SK-N-SH (cell line): ENCODE data around the gene WNT4. TPM values are rescaled to one million over a fixed set of nuclear protein-coding genes. Genes with fewer than 3 reads are reported as not detected.

ENCODE experiments used
- CTCF ChIA-PET: fragments of 300-600, 350-600 bp; formaldehyde crosslinking; extraction: SDS; loops from one replicate; lab custom pipeline; 2021; lab: Yijun Ruan, JAX
- POLR2A ChIA-PET: fragments of 350-600 bp; sonication (Branson Sonifier 250); formaldehyde crosslinking; extraction: SDS; loops from one replicate; lab custom pipeline; 2020; ENCODE audit warnings: antibody characterized with exemption, inconsistent platforms; lab: Yijun Ruan, JAX
- DNase-seq: peaks from one replicate; pipeline ENCODE4 v3.0.0; 2012
- H2AFZ ChIP-seq: fragments of 200-600 bp; sonication (generic); 2 replicates; pipeline ENCODE4 v1.8.1; 2016; ENCODE audit warnings: antibody characterized with exemption, mild to moderate bottlenecking, low read depth
- H3F3A ChIP-seq: fragments of 200-600 bp; sonication (generic); replicated peaks from 2 replicates; pipeline ENCODE3; 2016; ENCODE audit warnings: antibody characterized with exemption, mild to moderate bottlenecking; ENCODE audit not compliant: insufficient read depth
- H3K27ac ChIP-seq, 2 experiments: fragments of 200-500 bp in 1 of 2; fragments of 200-600 bp in 1 of 2; sonication (Bioruptor generic) in 1 of 2; sonication (generic), shearing (Covaris generic) in 1 of 2; 2 replicates each; pipeline versions ENCODE4 v1.5.1 to v1.6.1; 2014 to 2016; ENCODE audit warnings: low read depth in 2 of 2, inconsistent platforms in 1 of 2, low read length in 1 of 2, mild to moderate bottlenecking in 1 of 2, mixed read lengths in 1 of 2
- H3K27me3 ChIP-seq: fragments of 200-600 bp; sonication (generic), shearing (Covaris generic); 2 replicates; pipeline ENCODE4 v1.6.1; 2016; ENCODE audit warnings: mixed run types; ENCODE audit not compliant: insufficient read depth
- H3K36me3 ChIP-seq, 2 experiments: fragments of 200-500 bp in 1 of 2; fragments of 200-600 bp in 1 of 2; sonication (Bioruptor generic) in 1 of 2; sonication (generic) in 1 of 2; replicated peaks in 1 of 2; 2 replicates each; pipeline versions ENCODE3 to v1.5.1; 2014 to 2016; ENCODE audit warnings: low read length in 1 of 2, mild to moderate bottlenecking in 1 of 2; ENCODE audit not compliant: insufficient read depth in 2 of 2, control insufficient read depth in 1 of 2
- H3K4me1 ChIP-seq, 2 experiments: fragments of 200-500 bp in 1 of 2; fragments of 200-600 bp in 1 of 2; sonication (Bioruptor generic) in 1 of 2; sonication (generic), shearing (Covaris generic) in 1 of 2; 2 replicates each; pipeline versions ENCODE4 v1.5.1 to v1.6.1; 2014 to 2016; ENCODE audit warnings: low read depth in 1 of 2, low read length in 1 of 2, mixed run types in 1 of 2; ENCODE audit not compliant: insufficient read depth in 2 of 2, control insufficient read depth in 1 of 2
- H3K4me2 ChIP-seq: fragments of 200-600 bp; sonication (generic), shearing (Covaris generic); 2 replicates; pipeline ENCODE4 v1.6.1; 2017; ENCODE audit warnings: mixed run types
- H3K4me3 ChIP-seq, 2 experiments: fragments of 200-500 bp in 1 of 2; fragments of 200-600 bp in 1 of 2; sonication (Bioruptor generic) in 1 of 2; sonication (generic), shearing (Covaris generic) in 1 of 2; 2 replicates each; pipeline versions ENCODE4 v1.5.1 to v1.8.1; 2014 to 2016; ENCODE audit warnings: low read depth in 2 of 2, inconsistent platforms in 1 of 2, low read length in 1 of 2, mild to moderate bottlenecking in 1 of 2, mixed read lengths in 1 of 2, moderate library complexity in 1 of 2
- H3K79me2 ChIP-seq: fragments of 200-600 bp; sonication (generic); 2 replicates; pipeline ENCODE4 v1.8.1; 2017; ENCODE audit warnings: mild to moderate bottlenecking; ENCODE audit not compliant: insufficient read depth
- H3K9ac ChIP-seq: fragments of 200-600 bp; sonication (generic); 2 replicates; pipeline ENCODE4 v1.6.1; 2017; ENCODE audit warnings: mixed run types
- H3K9me2 ChIP-seq: fragments of 200-600 bp; sonication (generic); 2 replicates; pipeline ENCODE4 v1.6.1; 2017; ENCODE audit warnings: mixed run types
- H3K9me3 ChIP-seq: fragments of 200-600 bp; sonication (generic); 2 replicates; pipeline ENCODE4 v1.6.1; 2017; ENCODE audit warnings: mixed run types, mild to moderate bottlenecking, moderate library complexity
- H4K20me1 ChIP-seq: fragments of 200-600 bp; sonication (generic); 2 replicates; pipeline ENCODE4 v1.6.1; 2017; ENCODE audit warnings: mild to moderate bottlenecking, mixed run types; ENCODE audit not compliant: insufficient read depth
- CHD2 ChIP-seq: fragments of 150-350 bp; IDR thresholded peaks from 2 replicates; pipeline ENCODE4 v1.6.1; 2018; ENCODE audit warnings: low read length; ENCODE audit not compliant: partially characterized antibody
- ELF1 ChIP-seq: IDR thresholded peaks from 2 replicates; pipeline ENCODE4 v1.4.0; 2012
- EZH2phosphoT487 ChIP-seq: fragments of 200-600 bp; sonication (generic); IDR thresholded peaks from 2 replicates; pipeline ENCODE4 v1.6.1; 2017; ENCODE audit warnings: low read depth, mixed run types, mild to moderate bottlenecking, antibody characterized with exemption, moderate library complexity, borderline replicate concordance
- FOXM1 ChIP-seq: IDR thresholded peaks from 2 replicates; pipeline ENCODE4 v1.4.0; 2012; ENCODE audit warnings: low read depth, mild to moderate bottlenecking
- GABPA ChIP-seq: IDR thresholded peaks from 2 replicates; pipeline ENCODE4 v1.4.0; 2012; ENCODE audit warnings: low read depth, mild to moderate bottlenecking
- GATA2 ChIP-seq: sonication (generic); formaldehyde crosslinking; IDR thresholded peaks from 2 replicates; pipeline ENCODE4 v1.5.0; 2020; ENCODE audit warnings: mild to moderate bottlenecking, missing genetic modification reagents
- IRF3 ChIP-seq: fragments of 150-350 bp; IDR thresholded peaks from 2 replicates; pipeline ENCODE4 v1.6.1; 2016; ENCODE audit warnings: mild to moderate bottlenecking, low read depth, low read length
- MXI1 ChIP-seq: IDR thresholded peaks from 2 replicates; pipeline ENCODE4 v1.6.1; 2012; ENCODE audit warnings: mild to moderate bottlenecking, low read depth, low read length, improper control_type of control experiment
- NRF1 ChIP-seq: IDR thresholded peaks from 2 replicates; pipeline ENCODE4 v1.6.1; 2012; ENCODE audit warnings: low read depth, mild to moderate bottlenecking, low read length
- POLR2AphosphoS5 ChIP-seq: IDR thresholded peaks from 2 replicates; pipeline ENCODE4 v1.6.1; 2012; ENCODE audit warnings: low read depth, low read length
- REST ChIP-seq: IDR thresholded peaks from 2 replicates; pipeline ENCODE4 v1.6.1; 2012; ENCODE audit warnings: mild to moderate bottlenecking, low read depth, low read length, moderate library complexity
- RFX5 ChIP-seq: IDR thresholded peaks from 2 replicates; pipeline ENCODE4 v1.6.1; 2012; ENCODE audit warnings: mild to moderate bottlenecking, improper control_type of control experiment, low read length
- SIN3A ChIP-seq: IDR thresholded peaks from 2 replicates; pipeline ENCODE4 v1.6.1; 2012; ENCODE audit warnings: low read depth, mild to moderate bottlenecking, low read length, moderate library complexity, borderline replicate concordance
- TCF12 ChIP-seq: IDR thresholded peaks from 2 replicates; pipeline ENCODE4 v1.4.0; 2012
- TEAD4 ChIP-seq: IDR thresholded peaks from 2 replicates; pipeline ENCODE4 v1.4.0; 2012; ENCODE audit warnings: mild to moderate bottlenecking, borderline replicate concordance; ENCODE audit not compliant: insufficient read depth
- WGBS: methylation state at CpG from one replicate; pipeline ENCODE4 v1.1.6; 2017; ENCODE audit warnings: low lambda C conversion rate; 5-methylcytosine and 5-hydroxymethylcytosine counted together
- polyA plus RNA-seq, 3 experiments: library from polyadenylated mRNA; depleted of rRNA; stranded (reverse); fragments of >200 nt; gene quantifications; 2 replicates each; pipeline ENCODE4 v1.2.3, GENCODE V29; 2012
- TF ChIP-seq, protein P1 (sequence below): IDR thresholded peaks from 2 replicates; pipeline ENCODE4 v1.4.0; 2012; ENCODE audit warnings: low read depth, borderline replicate concordance
- TF ChIP-seq, protein P2 (sequence below): fragments of 150-350 bp; IDR thresholded peaks from 2 replicates; pipeline ENCODE4 v1.6.1; 2017; ENCODE audit warnings: antibody characterized with exemption, low read length, low read depth, borderline replicate concordance
- TF ChIP-seq, protein P3 (sequence below): IDR thresholded peaks from 2 replicates; pipeline ENCODE4; 2012
- TF ChIP-seq, protein P4 (sequence below): IDR thresholded peaks from 2 replicates; pipeline ENCODE4 v1.4.0; 2012; ENCODE audit warnings: low read depth, borderline replicate concordance

Gene WNT4
- polyA plus RNA-seq, 1 of the 3 experiments (the other 2 are of a cell fraction) = 0.03 TPM

GRCh38 chr1:22184892-22185612, 42.2 kb upstream of the WNT4 start:
- POLR2A ChIA-PET = no interaction called here
- Histone ChIP-seq H3K27ac (no peak overlapping the region), H3K27me3 (peaks cover 5% of the 10 kb centered on the region; the same call in 1 of the 2 replicates), H3K4me2 (no peak overlapping the region), H4K20me1 (no peaks in the 10 kb centered on the region), H3K36me3 (no peaks in the 10 kb centered on the region), H3K79me2 (no peaks in the 10 kb centered on the region), H3K4me3 (no peak overlapping the region), H3K9me3 (no peaks in the 10 kb centered on the region), H3K9me2 (no peaks in the 10 kb centered on the region), H3K9ac (no peak overlapping the region), H2AFZ (no peak overlapping the region)
- WGBS = 49% methylated on average over 18 of the region's 21 CpGs
- TF ChIP-seq FOXM1 (no peak), GATA2 (no peak), NRF1 (no peak), ELF1 (no peak), MXI1 (no peak), GABPA (no peak), EZH2phosphoT487 (no peak), RFX5 (no peak), POLR2AphosphoS5 (no peak), CHD2 (no peak), TCF12 (no peak), IRF3 (no peak), REST (no peak), TEAD4 (no peak), SIN3A (no peak)
- TF ChIP-seq, protein P1, sequence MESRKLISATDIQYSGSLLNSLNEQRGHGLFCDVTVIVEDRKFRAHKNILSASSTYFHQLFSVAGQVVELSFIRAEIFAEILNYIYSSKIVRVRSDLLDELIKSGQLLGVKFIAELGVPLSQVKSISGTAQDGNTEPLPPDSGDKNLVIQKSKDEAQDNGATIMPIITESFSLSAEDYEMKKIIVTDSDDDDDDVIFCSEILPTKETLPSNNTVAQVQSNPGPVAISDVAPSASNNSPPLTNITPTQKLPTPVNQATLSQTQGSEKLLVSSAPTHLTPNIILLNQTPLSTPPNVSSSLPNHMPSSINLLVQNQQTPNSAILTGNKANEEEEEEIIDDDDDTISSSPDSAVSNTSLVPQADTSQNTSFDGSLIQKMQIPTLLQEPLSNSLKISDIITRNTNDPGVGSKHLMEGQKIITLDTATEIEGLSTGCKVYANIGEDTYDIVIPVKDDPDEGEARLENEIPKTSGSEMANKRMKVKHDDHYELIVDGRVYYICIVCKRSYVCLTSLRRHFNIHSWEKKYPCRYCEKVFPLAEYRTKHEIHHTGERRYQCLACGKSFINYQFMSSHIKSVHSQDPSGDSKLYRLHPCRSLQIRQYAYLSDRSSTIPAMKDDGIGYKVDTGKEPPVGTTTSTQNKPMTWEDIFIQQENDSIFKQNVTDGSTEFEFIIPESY = no peak
- TF ChIP-seq, protein P2, sequence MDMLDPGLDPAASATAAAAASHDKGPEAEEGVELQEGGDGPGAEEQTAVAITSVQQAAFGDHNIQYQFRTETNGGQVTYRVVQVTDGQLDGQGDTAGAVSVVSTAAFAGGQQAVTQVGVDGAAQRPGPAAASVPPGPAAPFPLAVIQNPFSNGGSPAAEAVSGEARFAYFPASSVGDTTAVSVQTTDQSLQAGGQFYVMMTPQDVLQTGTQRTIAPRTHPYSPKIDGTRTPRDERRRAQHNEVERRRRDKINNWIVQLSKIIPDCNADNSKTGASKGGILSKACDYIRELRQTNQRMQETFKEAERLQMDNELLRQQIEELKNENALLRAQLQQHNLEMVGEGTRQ = no peak
- TF ChIP-seq, protein P3, sequence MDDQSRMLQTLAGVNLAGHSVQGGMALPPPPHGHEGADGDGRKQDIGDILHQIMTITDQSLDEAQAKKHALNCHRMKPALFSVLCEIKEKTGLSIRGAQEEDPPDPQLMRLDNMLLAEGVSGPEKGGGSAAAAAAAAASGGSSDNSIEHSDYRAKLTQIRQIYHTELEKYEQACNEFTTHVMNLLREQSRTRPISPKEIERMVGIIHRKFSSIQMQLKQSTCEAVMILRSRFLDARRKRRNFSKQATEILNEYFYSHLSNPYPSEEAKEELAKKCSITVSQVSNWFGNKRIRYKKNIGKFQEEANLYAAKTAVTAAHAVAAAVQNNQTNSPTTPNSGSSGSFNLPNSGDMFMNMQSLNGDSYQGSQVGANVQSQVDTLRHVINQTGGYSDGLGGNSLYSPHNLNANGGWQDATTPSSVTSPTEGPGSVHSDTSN = no peak
- TF ChIP-seq, protein P4, sequence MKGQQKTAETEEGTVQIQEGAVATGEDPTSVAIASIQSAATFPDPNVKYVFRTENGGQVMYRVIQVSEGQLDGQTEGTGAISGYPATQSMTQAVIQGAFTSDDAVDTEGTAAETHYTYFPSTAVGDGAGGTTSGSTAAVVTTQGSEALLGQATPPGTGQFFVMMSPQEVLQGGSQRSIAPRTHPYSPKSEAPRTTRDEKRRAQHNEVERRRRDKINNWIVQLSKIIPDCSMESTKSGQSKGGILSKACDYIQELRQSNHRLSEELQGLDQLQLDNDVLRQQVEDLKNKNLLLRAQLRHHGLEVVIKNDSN = no peak
- TF ChIP-seq, all 33 proteins: peak for 0
- no peaks in the 10 kb centered on the region for H3K4me1 ChIP-seq
- CTCF ChIA-PET = interaction anchor here (1.3 kb wide), 1 partner anchor 17 kb away, joined by 3 read pairs; no protein-coding TSS in a partner anchor
- H3F3A ChIP-seq = no peaks in the 10 kb centered on the region
- peak; percentile 40 for DNase-seq
